H1 (cell line): ENCODE measurements around the gene BNIP5. TPM values are rescaled to one million over a fixed set of nuclear protein-coding genes. Genes with fewer than 3 reads are reported as not detected.

Experiments used
- CTCF ChIA-PET: fragments of 300-600 bp; sonication (Branson Sonifier 250); formaldehyde crosslinking; loops from one replicate; lab custom pipeline; 2021; ENCODE audit not compliant: partially characterized antibody; lab: Charles Lee
- POLR2A ChIA-PET: fragments of 300-600 bp; sonication (Branson Sonifier 250); formaldehyde crosslinking; loops from one replicate; lab custom pipeline; 2021; ENCODE audit warnings: inconsistent platforms; ENCODE audit not compliant: partially characterized antibody; lab: Charles Lee
- DNase-seq, 2 experiments: peaks; one replicate each; pipeline versions ENCODE4 v3.0.0 to v3.0.0-alpha.2; 2010 to 2022; ENCODE audit warnings: low spot score in 2 of 2, low read depth in 1 of 2, mixed read lengths in 1 of 2
- FAIRE-seq: peaks from 2 replicates; lab custom pipeline; 2011; peaks lifted over from hg19 to GRCh38; lab: Jason Lieb, UNC
- H2AFZ ChIP-seq: 2 replicates; pipeline ENCODE4 v1.8.1; 2012; ENCODE audit warnings: low read length, inconsistent platforms
- H2AK5ac ChIP-seq: 2 replicates; pipeline ENCODE4 v1.6.1; 2013; ENCODE audit warnings: low read depth, low read length
- H2BK120ac ChIP-seq: replicated peaks from 2 replicates; pipeline ENCODE3; 2013; ENCODE audit warnings: low read depth, low read length, inconsistent platforms
- H2BK12ac ChIP-seq: 2 replicates; pipeline ENCODE4 v1.6.1; 2013; ENCODE audit warnings: low read depth, low read length
- H2BK15ac ChIP-seq: 2 replicates; pipeline ENCODE4 v1.6.1; 2013; ENCODE audit warnings: low read length
- H2BK20ac ChIP-seq: 2 replicates; pipeline ENCODE4 v1.6.1; 2013; ENCODE audit warnings: low read length
- H2BK5ac ChIP-seq: 2 replicates; pipeline ENCODE4 v1.6.1; 2013; ENCODE audit warnings: low read depth, low read length
- H3K14ac ChIP-seq: 2 replicates; pipeline ENCODE4 v1.6.1; 2013; ENCODE audit warnings: inconsistent platforms; ENCODE audit not compliant: insufficient read length
- H3K18ac ChIP-seq: 2 replicates; pipeline ENCODE4 v1.6.1; 2013; ENCODE audit warnings: low read length; ENCODE audit errors: extremely low read depth
- H3K23ac ChIP-seq: 2 replicates; pipeline ENCODE4 v1.6.1; 2013; ENCODE audit warnings: inconsistent platforms; ENCODE audit not compliant: insufficient read length
- H3K23me2 ChIP-seq: 2 replicates; pipeline ENCODE4 v1.6.1; 2013; ENCODE audit warnings: low read depth, low read length
- H3K27ac ChIP-seq: 2 replicates; pipeline ENCODE4 v1.6.1; 2011; ENCODE audit warnings: low read depth, low read length, inconsistent platforms
- H3K27me3 ChIP-seq, 4 experiments: replicated peaks in 1 of 4; 1 replicate in 1 of 4; 2 replicates in 3 of 4; pipeline versions ENCODE4 v1.6.1 to v1.8.1; 2011 to 2013; ENCODE audit warnings: low read length in 3 of 4, mild to moderate bottlenecking in 3 of 4, inconsistent platforms in 2 of 4, mixed read lengths in 2 of 4, moderate library complexity in 1 of 4; ENCODE audit not compliant: control insufficient read depth in 3 of 4, insufficient read depth in 3 of 4; ENCODE audit errors: extremely low read depth in 1 of 4
- H3K36me3 ChIP-seq, 4 experiments: 2 replicates each; pipeline versions ENCODE4 v1.6.1 to v1.8.1; 2011 to 2013; ENCODE audit warnings: mild to moderate bottlenecking in 4 of 4, low read length in 3 of 4, moderate library complexity in 2 of 4, control low read depth in 1 of 4, inconsistent platforms in 1 of 4; ENCODE audit not compliant: insufficient read depth in 4 of 4, control insufficient read depth in 2 of 4
- H3K4ac ChIP-seq: replicated peaks from 2 replicates; pipeline ENCODE3; 2013; ENCODE audit warnings: low read length, low read depth, mixed read lengths, inconsistent platforms; ENCODE audit not compliant: insufficient read length
- H3K4me1 ChIP-seq, 4 experiments: replicated peaks in 1 of 4; 1 replicate in 1 of 4; 2 replicates in 3 of 4; pipeline versions ENCODE4 v1.6.1 to v1.8.1; 2011 to 2013; ENCODE audit warnings: low read length in 3 of 4, inconsistent platforms in 2 of 4, mixed read lengths in 1 of 4; ENCODE audit not compliant: insufficient read depth in 4 of 4, control insufficient read depth in 3 of 4
- H3K4me2 ChIP-seq, 2 experiments: 2 replicates each; pipeline versions ENCODE4 v1.6.1 to v1.8.1; 2011 to 2013; ENCODE audit warnings: low read depth in 2 of 2, low read length in 2 of 2, control low read depth in 1 of 2, inconsistent platforms in 1 of 2, mild to moderate bottlenecking in 1 of 2; ENCODE audit not compliant: insufficient read depth in 1 of 2
- H3K4me3 ChIP-seq, 4 experiments: fragments of 200-600, 300-600 bp in 1 of 4; sonication (generic), shearing (Covaris generic), sonication (Bioruptor Twin) in 1 of 4; 2 replicates each; pipeline versions ENCODE4 v1.5.1 to v1.8.1; 2011 to 2016; ENCODE audit warnings: low read length in 4 of 4, low read depth in 3 of 4, control low read depth in 2 of 4, inconsistent platforms in 2 of 4, mild to moderate bottlenecking in 2 of 4, mixed read lengths in 1 of 4, moderate library complexity in 1 of 4; ENCODE audit not compliant: insufficient read depth in 2 of 4; ENCODE audit errors: extremely low read depth in 1 of 4
- H3K56ac ChIP-seq: replicated peaks from 2 replicates; pipeline ENCODE3; 2013; ENCODE audit warnings: low read depth, mild to moderate bottlenecking, mixed read lengths, low read length, inconsistent platforms; ENCODE audit not compliant: insufficient read length
- H3K79me1 ChIP-seq: 2 replicates; pipeline ENCODE4 v1.6.1; 2013; ENCODE audit warnings: low read depth, low read length, control low read depth
- H3K79me2 ChIP-seq, 2 experiments: 2 replicates each; pipeline versions ENCODE4 v1.6.1 to v1.8.1; 2012 to 2013; ENCODE audit warnings: low read length in 2 of 2, mild to moderate bottlenecking in 2 of 2, inconsistent platforms in 1 of 2; ENCODE audit not compliant: insufficient read depth in 2 of 2, control insufficient read depth in 1 of 2
- H3K9ac ChIP-seq, 4 experiments: replicated peaks in 1 of 4; 1 replicate in 1 of 4; 2 replicates in 3 of 4; pipeline versions ENCODE4 v1.6.1 to v1.8.1; 2011 to 2013; ENCODE audit warnings: low read depth in 3 of 4, low read length in 3 of 4, control low read depth in 2 of 4, mild to moderate bottlenecking in 2 of 4, moderate library complexity in 2 of 4, inconsistent platforms in 1 of 4; ENCODE audit errors: extremely low read depth in 1 of 4
- H3K9me3 ChIP-seq, 2 experiments: 2 replicates each; pipeline versions ENCODE4 v1.6.1 to v1.8.1; 2012 to 2013; ENCODE audit warnings: mild to moderate bottlenecking in 2 of 2, moderate library complexity in 2 of 2, control low read depth in 1 of 2, inconsistent platforms in 1 of 2, low read depth in 1 of 2, low read length in 1 of 2, mixed read lengths in 1 of 2; ENCODE audit not compliant: insufficient read depth in 2 of 2
- H4K20me1 ChIP-seq, 2 experiments: replicated peaks in 1 of 2; 2 replicates each; pipeline versions ENCODE3 to v1.8.1; 2011 to 2013; ENCODE audit warnings: inconsistent platforms in 2 of 2, low read length in 2 of 2, mild to moderate bottlenecking in 1 of 2; ENCODE audit not compliant: insufficient read depth in 2 of 2, control insufficient read depth in 1 of 2
- H4K5ac ChIP-seq: 2 replicates; pipeline ENCODE4 v1.6.1; 2013; ENCODE audit warnings: low read length, low read depth, mixed read lengths, inconsistent platforms; ENCODE audit not compliant: insufficient read length
- H4K8ac ChIP-seq: 2 replicates; pipeline ENCODE4 v1.8.0; 2013; ENCODE audit warnings: mild to moderate bottlenecking, moderate library complexity, low read length, inconsistent platforms; ENCODE audit not compliant: insufficient read depth; ENCODE audit errors: extremely low read depth
- H4K91ac ChIP-seq: replicated peaks from 2 replicates; pipeline ENCODE3; 2013; ENCODE audit warnings: low read length, mixed read lengths, inconsistent platforms; ENCODE audit not compliant: insufficient read length
- FOSL1 ChIP-seq: IDR thresholded peaks from 2 replicates; pipeline ENCODE4 v1.6.1; 2011; ENCODE audit warnings: mild to moderate bottlenecking, low read depth, low read length, moderate library complexity; ENCODE audit not compliant: insufficient read depth
- GABPA ChIP-seq: IDR thresholded peaks from 2 replicates; pipeline ENCODE4 v1.6.1; 2011; ENCODE audit warnings: mild to moderate bottlenecking, low read length, moderate library complexity, borderline replicate concordance; ENCODE audit not compliant: insufficient read depth
- KDM4A ChIP-seq: IDR thresholded peaks from one replicate; pipeline ENCODE4 v1.7.1; 2012; ENCODE audit warnings: low read depth, mild to moderate bottlenecking, moderate library complexity, low read length, inconsistent platforms; ENCODE audit not compliant: severe bottlenecking
- KDM5A ChIP-seq: fragments of 200-600 bp; IDR thresholded peaks from 2 replicates; pipeline ENCODE4 v1.7.1; 2012; ENCODE audit warnings: mild to moderate bottlenecking, low read length, inconsistent platforms, mixed read lengths
- MAFK ChIP-seq: IDR thresholded peaks from 2 replicates; pipeline ENCODE4 v1.6.1; 2012; ENCODE audit warnings: low read depth, mild to moderate bottlenecking, improper control_type of control experiment, low read length
- POLR2AphosphoS5 ChIP-seq: IDR thresholded peaks from 2 replicates; pipeline ENCODE4 v1.6.1; 2011; ENCODE audit warnings: low read depth, low read length
- RFX5 ChIP-seq: IDR thresholded peaks from 2 replicates; pipeline ENCODE4 v1.6.1; 2011; ENCODE audit warnings: low read depth, low read length, improper control_type of control experiment, borderline replicate concordance
- SAP30 ChIP-seq: fragments of 300-600 bp; sonication (generic); IDR thresholded peaks from 2 replicates; pipeline ENCODE4 v1.7.1; 2012; ENCODE audit warnings: low read length, moderate library complexity, mild to moderate bottlenecking, inconsistent platforms; ENCODE audit not compliant: insufficient read depth, insufficient replicate concordance
- SIRT6 ChIP-seq: IDR thresholded peaks from one replicate; pipeline ENCODE4 v1.7.1; 2012; ENCODE audit warnings: low read length, inconsistent platforms
- SUZ12 ChIP-seq: fragments of 200-600 bp; sonication (generic); IDR thresholded peaks from 2 replicates; pipeline ENCODE4 v1.6.1; 2012; ENCODE audit warnings: mild to moderate bottlenecking, inconsistent platforms, low read length, moderate library complexity, mixed read lengths
- TAF7 ChIP-seq: optimal IDR thresholded peaks from 2 replicates; pipeline ENCODE3; 2011; ENCODE audit warnings: low read depth, mild to moderate bottlenecking, inconsistent platforms, low read length, moderate library complexity, borderline replicate concordance
- TBP ChIP-seq: IDR thresholded peaks from 2 replicates; pipeline ENCODE4 v1.6.1; 2011; ENCODE audit warnings: low read depth, low read length, improper control_type of control experiment
- YY1 ChIP-seq: IDR thresholded peaks from 2 replicates; pipeline ENCODE4 v1.6.1; 2011; ENCODE audit warnings: low read depth, mild to moderate bottlenecking, low read length
- WGBS, 2 experiments: shearing (Covaris generic) in 1 of 2; methylation state at CpG; one replicate each; pipeline versions ENCODE4 v1.1.6 to v1.1.7; 2013 to 2015; ENCODE audit warnings: low lambda C conversion rate in 2 of 2, mixed read lengths in 2 of 2, inconsistent platforms in 1 of 2, low coverage in 1 of 2, missing lambda C conversion rate in 1 of 2; ENCODE audit not compliant: insufficient replicate concordance in 2 of 2, insufficient coverage in 1 of 2, insufficient read length in 1 of 2; ENCODE audit errors: extremely low coverage in 1 of 2, missing lambda C conversion rate in 1 of 2; 5-methylcytosine and 5-hydroxymethylcytosine counted together
- polyA plus RNA-seq, 7 experiments: library from polyadenylated mRNA; depleted of rRNA in 3 of 7; stranded (reverse) in 5 of 7; unstranded in 2 of 7; fragments of >200 nt in 5 of 7; fragments of 200-250 nt in 2 of 7; gene quantifications; 1 replicate in 5 of 7; 2 replicates in 1 of 7; 4 replicates in 1 of 7; pipeline versions ENCODE4 v1.2.1 to v1.2.3, GENCODE V29; 2011 to 2013; ENCODE audit warnings: missing spikeins in 2 of 7, mixed read lengths in 2 of 7
- total RNA-seq: library from RNA; stranded (reverse); fragmentation: NEBNext Ultra II Directional; extraction: Animal tissue kit (Norgen Biotek cat#: 25700); gene quantifications from 2 replicates; pipeline ENCODE4 v1.2.1, GENCODE V29; 2021

Gene BNIP5
- total and polyA plus RNA-seq, 2 of the 8 experiments (the other 6 are each of a cell fraction or from before 2014, with no cell fraction given) = not detected

- Histone ChIP-seq H3K9ac (no peak overlapping the region), H3K36me3 (no peaks in the 10 kb centered on the region), H3K79me1 (no peaks in the 10 kb centered on the region), H3K18ac (no peak overlapping the region), H3K4me3 (no peak overlapping the region), H3K4ac (no peak overlapping the region), H3K56ac (no peak overlapping the region), H4K8ac (no peak overlapping the region; the same call in 1 of the 2 replicates), H3K23me2 (peaks cover under 1% of the 10 kb centered on the region; the same call in 1 of the 2 replicates), H2BK15ac (no peak overlapping the region), H3K27me3 (peaks cover 0 to 9% (median 3%) of the 10 kb centered on the region in 4 experiments; a peak in 3 of 7 replicates), H3K79me2 (no peaks in the 10 kb centered on the region), H3K23ac (no peak overlapping the region), H2AFZ (no peak overlapping the region), H4K20me1 (no peaks in the 10 kb centered on the region), H4K91ac (no peak overlapping the region), H2AK5ac (no peak overlapping the region), H2BK20ac (no peak overlapping the region), H3K14ac (no peak overlapping the region), H2BK5ac (no peak overlapping the region), H3K27ac (no peak overlapping the region), H2BK120ac (no peak overlapping the region), H3K4me2 (no peak overlapping the region), H4K5ac (no peak overlapping the region), H3K4me1 (peaks cover 0 to 5% (median under 1%) of the 10 kb centered on the region in 4 experiments; a peak in 4 of 7 replicates), H3K9me3 (no peaks in the 10 kb centered on the region), H2BK12ac (no peak overlapping the region)
- POLR2A ChIA-PET = no interaction called here
- FAIRE-seq = no peak
- 87% methylated on average over 14 of the region's 14 CpGs; no CpG with 5 or more reads in 1 of the 2 experiments for WGBS, 2 experiments
- CTCF ChIA-PET = interaction anchor here (1.3 to 2.9 kb wide), 3 partner anchors 23 to 33 kb away, joined by 3 to 13 read pairs (median 8); no protein-coding TSS in a partner anchor
- DNase-seq = no peak
- TF ChIP-seq YY1 = no peak
- TF ChIP-seq TBP = no peak
- TF ChIP-seq MAFK = no peak
- TF ChIP-seq KDM5A = no peak
- no peak for TF ChIP-seq SUZ12
- no peak for TF ChIP-seq FOSL1
- TF ChIP-seq SIRT6 = no peak
- no peak for TF ChIP-seq KDM4A
- TF ChIP-seq GABPA = no peak
- TF ChIP-seq TAF7 = no peak
- TF ChIP-seq RFX5 = no peak
- TF ChIP-seq POLR2AphosphoS5 = no peak
- no peak for TF ChIP-seq SAP30
These were observed 1.1 kb downstream of the BNIP5 start for GRCh38 chr6:36335465-36336207.
